Measurements from ENCODE around the gene MB.

DNA sequence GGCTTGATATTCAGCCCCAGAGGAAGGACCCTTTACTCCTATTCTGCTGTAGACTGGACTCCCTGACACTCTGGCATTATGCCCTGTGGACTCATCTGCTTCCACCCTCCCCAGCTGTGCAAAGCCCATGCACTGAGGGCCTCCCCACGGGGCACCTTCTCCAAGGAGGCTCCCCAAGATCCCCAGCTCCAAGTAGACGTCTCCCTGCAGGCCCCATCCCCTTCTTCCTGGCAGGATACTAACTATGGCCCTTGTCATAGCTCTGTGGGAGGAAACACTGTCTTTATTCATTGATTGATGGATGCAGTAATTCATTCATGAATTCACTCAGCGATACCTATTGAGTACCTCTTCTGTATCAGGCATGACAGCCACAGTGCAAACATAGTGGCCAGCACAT is 15.8 kb upstream of the MB start:
- TF ChIP-seq, protein P1, sequence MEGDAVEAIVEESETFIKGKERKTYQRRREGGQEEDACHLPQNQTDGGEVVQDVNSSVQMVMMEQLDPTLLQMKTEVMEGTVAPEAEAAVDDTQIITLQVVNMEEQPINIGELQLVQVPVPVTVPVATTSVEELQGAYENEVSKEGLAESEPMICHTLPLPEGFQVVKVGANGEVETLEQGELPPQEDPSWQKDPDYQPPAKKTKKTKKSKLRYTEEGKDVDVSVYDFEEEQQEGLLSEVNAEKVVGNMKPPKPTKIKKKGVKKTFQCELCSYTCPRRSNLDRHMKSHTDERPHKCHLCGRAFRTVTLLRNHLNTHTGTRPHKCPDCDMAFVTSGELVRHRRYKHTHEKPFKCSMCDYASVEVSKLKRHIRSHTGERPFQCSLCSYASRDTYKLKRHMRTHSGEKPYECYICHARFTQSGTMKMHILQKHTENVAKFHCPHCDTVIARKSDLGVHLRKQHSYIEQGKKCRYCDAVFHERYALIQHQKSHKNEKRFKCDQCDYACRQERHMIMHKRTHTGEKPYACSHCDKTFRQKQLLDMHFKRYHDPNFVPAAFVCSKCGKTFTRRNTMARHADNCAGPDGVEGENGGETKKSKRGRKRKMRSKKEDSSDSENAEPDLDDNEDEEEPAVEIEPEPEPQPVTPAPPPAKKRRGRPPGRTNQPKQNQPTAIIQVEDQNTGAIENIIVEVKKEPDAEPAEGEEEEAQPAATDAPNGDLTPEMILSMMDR (tag by site-specific recombination; IDR thresholded peaks at IDR 0.05), result no peak
- TF ChIP-seq OSR2 (tag by site-specific recombination; IDR thresholded peaks at IDR 0.05), result no peak

All from HEK293 (cell line).